SK-N-SH treated with all-trans-retinoic acid at 6 μM for 48 hours (cell line): Measurements from ENCODE around the gene PRPF19.

Experiments used
- ATAC-seq: fragments of 200-7000 bp; cut with Tn5 transposase; 3 replicates; pipeline ENCODE4 v1.9.1; 2020; ENCODE audit warnings: mild to moderate bottlenecking, moderate library complexity
- ARNTL ChIP-seq: fragments of 450-650 bp; formaldehyde crosslinking; IDR thresholded peaks from 2 replicates; pipeline ENCODE4 v1.5.0; 2020; ENCODE audit warnings: low read depth, mild to moderate bottlenecking, moderate library complexity, borderline replicate concordance
- CSDC2 ChIP-seq: fragments of 250-450 bp; sonication (Bioruptor Pico); IDR thresholded peaks from 2 replicates; pipeline ENCODE4 v1.5.0; 2020; ENCODE audit warnings: mild to moderate bottlenecking, moderate library complexity
- CSRNP3 ChIP-seq: fragments of 250-450 bp; sonication (Bioruptor Pico); IDR thresholded peaks from 2 replicates; pipeline ENCODE4 v1.5.1; 2021; ENCODE audit warnings: mild to moderate bottlenecking, moderate library complexity
- ESRRG ChIP-seq: fragments of 250-450 bp; sonication (Bioruptor Pico); IDR thresholded peaks from 2 replicates; pipeline ENCODE4 v1.6.1; 2021; ENCODE audit warnings: mild to moderate bottlenecking
- GLIS3 ChIP-seq: fragments of 250-450 bp; sonication (Bioruptor Pico); IDR thresholded peaks from 2 replicates; pipeline ENCODE4 v1.5.0; 2020; ENCODE audit warnings: mild to moderate bottlenecking, moderate library complexity
- OSR1 ChIP-seq: fragments of 250-450 bp; sonication (Bioruptor Pico); IDR thresholded peaks from 2 replicates; pipeline ENCODE4 v1.8.0; 2022; ENCODE audit warnings: moderate library complexity, mild to moderate bottlenecking, inconsistent platforms
- PPARA ChIP-seq: fragments of 250-450 bp; sonication (Bioruptor Pico); IDR thresholded peaks from 2 replicates; pipeline ENCODE4 v1.5.0; 2020; ENCODE audit warnings: mild to moderate bottlenecking, borderline replicate concordance
- TCF4 ChIP-seq: fragments of 250-450 bp; sonication (Bioruptor Pico); IDR thresholded peaks from 2 replicates; pipeline ENCODE4 v1.8.0; 2021; ENCODE audit warnings: mild to moderate bottlenecking, moderate library complexity, borderline replicate concordance
- ZC3H10 ChIP-seq: fragments of 250-450 bp; sonication (Bioruptor Pico); IDR thresholded peaks from 2 replicates; pipeline ENCODE4 v1.5.1; 2021; ENCODE audit warnings: mild to moderate bottlenecking, moderate library complexity
- ZFP3 ChIP-seq: fragments of 250-450 bp; sonication (Bioruptor Pico); IDR thresholded peaks from 2 replicates; pipeline ENCODE4 v1.5.0; 2020; ENCODE audit warnings: mild to moderate bottlenecking, moderate library complexity
- ZFP30 ChIP-seq: fragments of 450-650 bp; formaldehyde crosslinking; IDR thresholded peaks from 2 replicates; pipeline ENCODE4 v1.5.0; 2022; ENCODE audit warnings: mild to moderate bottlenecking, moderate library complexity
- ZNF565 ChIP-seq: fragments of 450-650 bp; formaldehyde crosslinking; conservative IDR thresholded peaks from 2 replicates; pipeline ENCODE4 v1.5.0; 2020; ENCODE audit warnings: low read depth, mild to moderate bottlenecking, moderate library complexity
- ZNF70 ChIP-seq: fragments of 450-650 bp; formaldehyde crosslinking; IDR thresholded peaks from 2 replicates; pipeline ENCODE4 v1.5.0; 2020; ENCODE audit warnings: mild to moderate bottlenecking, moderate library complexity
- ZNF8 ChIP-seq: fragments of 450-650 bp; formaldehyde crosslinking; IDR thresholded peaks from 2 replicates; pipeline ENCODE4 v1.5.0; 2020; ENCODE audit warnings: mild to moderate bottlenecking, moderate library complexity
- TF ChIP-seq, protein P1 (sequence below): fragments of 250-450 bp; sonication (Bioruptor Pico); IDR thresholded peaks from 2 replicates; pipeline ENCODE4 v1.5.1; 2020; ENCODE audit warnings: low read depth, mild to moderate bottlenecking, moderate library complexity
- TF ChIP-seq, protein P2 (sequence below): fragments of 250-450 bp; sonication (Bioruptor Pico); IDR thresholded peaks from 2 replicates; pipeline ENCODE4 v1.8.0; 2020; ENCODE audit warnings: mild to moderate bottlenecking, moderate library complexity, borderline replicate concordance
- TF ChIP-seq, protein P3 (sequence below): fragments of 250-450 bp; sonication (Bioruptor Pico); IDR thresholded peaks from 2 replicates; pipeline ENCODE4 v1.8.0; 2021; ENCODE audit warnings: low read depth, mild to moderate bottlenecking, moderate library complexity, borderline replicate concordance
- TF ChIP-seq, protein P4 (sequence below): fragments of 250-450 bp; sonication (Bioruptor Pico); IDR thresholded peaks from 2 replicates; pipeline ENCODE4 v1.5.0; 2020; ENCODE audit warnings: mild to moderate bottlenecking, moderate library complexity

The PRPF19 gene

DNA sequence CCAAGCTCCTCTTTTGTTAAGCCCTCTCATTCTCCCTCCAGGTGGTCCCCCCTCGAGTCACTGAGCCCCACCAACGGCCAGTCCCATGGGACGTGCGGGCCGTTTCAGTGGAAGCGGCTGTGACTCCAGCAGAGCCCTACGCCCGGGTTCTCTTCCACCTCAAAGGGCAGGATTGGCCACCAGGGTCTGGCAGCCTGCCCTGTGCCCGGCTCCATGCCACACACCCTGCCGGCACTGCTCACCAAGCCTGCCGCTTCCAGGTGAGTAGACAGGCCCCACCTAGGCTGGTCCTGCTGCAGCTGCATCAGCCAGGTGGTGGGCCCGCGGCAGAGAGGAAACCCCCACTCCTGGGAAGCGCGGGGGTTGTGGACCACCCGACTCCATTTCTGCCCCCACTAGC, 21.2 kb upstream of the PRPF19 start (continued):
- TF ChIP-seq, protein P1, sequence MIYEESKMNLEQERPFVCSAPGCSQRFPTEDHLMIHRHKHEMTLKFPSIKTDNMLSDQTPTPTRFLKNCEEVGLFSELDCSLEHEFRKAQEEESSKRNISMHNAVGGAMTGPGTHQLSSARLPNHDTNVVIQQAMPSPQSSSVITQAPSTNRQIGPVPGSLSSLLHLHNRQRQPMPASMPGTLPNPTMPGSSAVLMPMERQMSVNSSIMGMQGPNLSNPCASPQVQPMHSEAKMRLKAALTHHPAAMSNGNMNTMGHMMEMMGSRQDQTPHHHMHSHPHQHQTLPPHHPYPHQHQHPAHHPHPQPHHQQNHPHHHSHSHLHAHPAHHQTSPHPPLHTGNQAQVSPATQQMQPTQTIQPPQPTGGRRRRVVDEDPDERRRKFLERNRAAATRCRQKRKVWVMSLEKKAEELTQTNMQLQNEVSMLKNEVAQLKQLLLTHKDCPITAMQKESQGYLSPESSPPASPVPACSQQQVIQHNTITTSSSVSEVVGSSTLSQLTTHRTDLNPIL = no peak
- TF ChIP-seq, protein P2, sequence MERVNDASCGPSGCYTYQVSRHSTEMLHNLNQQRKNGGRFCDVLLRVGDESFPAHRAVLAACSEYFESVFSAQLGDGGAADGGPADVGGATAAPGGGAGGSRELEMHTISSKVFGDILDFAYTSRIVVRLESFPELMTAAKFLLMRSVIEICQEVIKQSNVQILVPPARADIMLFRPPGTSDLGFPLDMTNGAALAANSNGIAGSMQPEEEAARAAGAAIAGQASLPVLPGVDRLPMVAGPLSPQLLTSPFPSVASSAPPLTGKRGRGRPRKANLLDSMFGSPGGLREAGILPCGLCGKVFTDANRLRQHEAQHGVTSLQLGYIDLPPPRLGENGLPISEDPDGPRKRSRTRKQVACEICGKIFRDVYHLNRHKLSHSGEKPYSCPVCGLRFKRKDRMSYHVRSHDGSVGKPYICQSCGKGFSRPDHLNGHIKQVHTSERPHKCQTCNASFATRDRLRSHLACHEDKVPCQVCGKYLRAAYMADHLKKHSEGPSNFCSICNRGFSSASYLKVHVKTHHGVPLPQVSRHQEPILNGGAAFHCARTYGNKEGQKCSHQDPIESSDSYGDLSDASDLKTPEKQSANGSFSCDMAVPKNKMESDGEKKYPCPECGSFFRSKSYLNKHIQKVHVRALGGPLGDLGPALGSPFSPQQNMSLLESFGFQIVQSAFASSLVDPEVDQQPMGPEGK = no peak
- TF ChIP-seq ZNF8 (CRISPR knock-in tag) = no peak
- no peak for TF ChIP-seq CSDC2 (CRISPR knock-in tag)
- no peak for TF ChIP-seq ZC3H10
- no peak for TF ChIP-seq ZFP3 (CRISPR knock-in tag)
- TF ChIP-seq ESRRG (CRISPR knock-in tag) = no peak

DNA sequence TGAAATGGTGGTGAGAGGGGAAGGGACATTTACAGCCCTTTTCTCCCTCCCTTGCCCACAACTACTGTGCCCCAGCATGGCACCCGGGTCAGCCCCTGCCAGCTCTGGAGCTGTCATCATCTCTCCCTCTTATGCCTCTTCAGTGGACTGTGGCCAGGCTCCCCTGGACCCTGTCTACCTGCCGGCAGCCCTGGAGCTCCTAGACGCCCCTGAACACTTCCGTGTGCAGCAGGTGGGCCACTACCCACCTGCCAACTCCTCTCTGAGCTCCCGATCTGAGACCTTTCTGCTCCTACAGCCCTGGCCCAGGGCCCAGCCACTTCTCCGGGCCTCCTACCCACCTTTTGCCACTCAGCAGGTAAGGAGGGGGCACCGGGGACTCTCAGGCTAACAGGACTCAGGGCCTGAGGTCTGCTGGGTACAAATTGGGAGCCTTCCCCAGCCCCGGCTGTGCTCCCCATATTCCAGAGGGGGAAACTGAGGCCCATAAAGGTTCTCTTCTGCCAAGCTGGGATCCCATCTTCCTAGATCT, 20.7 kb upstream of the PRPF19 start:
- TF ChIP-seq, protein P3, sequence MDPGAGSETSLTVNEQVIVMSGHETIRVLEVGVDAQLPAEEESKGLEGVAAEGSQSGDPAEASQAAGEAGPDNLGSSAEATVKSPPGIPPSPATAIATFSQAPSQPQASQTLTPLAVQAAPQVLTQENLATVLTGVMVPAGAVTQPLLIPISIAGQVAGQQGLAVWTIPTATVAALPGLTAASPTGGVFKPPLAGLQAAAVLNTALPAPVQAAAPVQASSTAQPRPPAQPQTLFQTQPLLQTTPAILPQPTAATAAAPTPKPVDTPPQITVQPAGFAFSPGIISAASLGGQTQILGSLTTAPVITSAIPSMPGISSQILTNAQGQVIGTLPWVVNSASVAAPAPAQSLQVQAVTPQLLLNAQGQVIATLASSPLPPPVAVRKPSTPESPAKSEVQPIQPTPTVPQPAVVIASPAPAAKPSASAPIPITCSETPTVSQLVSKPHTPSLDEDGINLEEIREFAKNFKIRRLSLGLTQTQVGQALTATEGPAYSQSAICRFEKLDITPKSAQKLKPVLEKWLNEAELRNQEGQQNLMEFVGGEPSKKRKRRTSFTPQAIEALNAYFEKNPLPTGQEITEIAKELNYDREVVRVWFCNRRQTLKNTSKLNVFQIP (CRISPR knock-in tag) = no peak
- TF ChIP-seq PPARA (CRISPR knock-in tag) (no peak), ARNTL (CRISPR knock-in tag) (no peak)
- TF ChIP-seq, protein P4, sequence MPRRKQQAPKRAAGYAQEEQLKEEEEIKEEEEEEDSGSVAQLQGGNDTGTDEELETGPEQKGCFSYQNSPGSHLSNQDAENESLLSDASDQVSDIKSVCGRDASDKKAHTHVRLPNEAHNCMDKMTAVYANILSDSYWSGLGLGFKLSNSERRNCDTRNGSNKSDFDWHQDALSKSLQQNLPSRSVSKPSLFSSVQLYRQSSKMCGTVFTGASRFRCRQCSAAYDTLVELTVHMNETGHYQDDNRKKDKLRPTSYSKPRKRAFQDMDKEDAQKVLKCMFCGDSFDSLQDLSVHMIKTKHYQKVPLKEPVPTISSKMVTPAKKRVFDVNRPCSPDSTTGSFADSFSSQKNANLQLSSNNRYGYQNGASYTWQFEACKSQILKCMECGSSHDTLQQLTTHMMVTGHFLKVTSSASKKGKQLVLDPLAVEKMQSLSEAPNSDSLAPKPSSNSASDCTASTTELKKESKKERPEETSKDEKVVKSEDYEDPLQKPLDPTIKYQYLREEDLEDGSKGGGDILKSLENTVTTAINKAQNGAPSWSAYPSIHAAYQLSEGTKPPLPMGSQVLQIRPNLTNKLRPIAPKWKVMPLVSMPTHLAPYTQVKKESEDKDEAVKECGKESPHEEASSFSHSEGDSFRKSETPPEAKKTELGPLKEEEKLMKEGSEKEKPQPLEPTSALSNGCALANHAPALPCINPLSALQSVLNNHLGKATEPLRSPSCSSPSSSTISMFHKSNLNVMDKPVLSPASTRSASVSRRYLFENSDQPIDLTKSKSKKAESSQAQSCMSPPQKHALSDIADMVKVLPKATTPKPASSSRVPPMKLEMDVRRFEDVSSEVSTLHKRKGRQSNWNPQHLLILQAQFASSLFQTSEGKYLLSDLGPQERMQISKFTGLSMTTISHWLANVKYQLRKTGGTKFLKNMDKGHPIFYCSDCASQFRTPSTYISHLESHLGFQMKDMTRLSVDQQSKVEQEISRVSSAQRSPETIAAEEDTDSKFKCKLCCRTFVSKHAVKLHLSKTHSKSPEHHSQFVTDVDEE (CRISPR knock-in tag) = no peak
- no peak for ATAC-seq

GRCh38 chr11:60926500-60926899, 20.1 kb upstream of the PRPF19 start:
- ATAC-seq = no peak
- TF ChIP-seq OSR1 (CRISPR knock-in tag) (no peak), ZNF70 (no peak), ZC3H10 (no peak), ZNF8 (CRISPR knock-in tag) (no peak), CSDC2 (CRISPR knock-in tag) (no peak), ZFP30 (no peak), GLIS3 (no peak), CSRNP3 (no peak), ZFP3 (CRISPR knock-in tag) (no peak), ZNF565 (CRISPR knock-in tag) (no peak), TCF4 (CRISPR knock-in tag) (no peak)
- TF ChIP-seq, protein P3 (CRISPR knock-in tag) = no peak

DNA sequence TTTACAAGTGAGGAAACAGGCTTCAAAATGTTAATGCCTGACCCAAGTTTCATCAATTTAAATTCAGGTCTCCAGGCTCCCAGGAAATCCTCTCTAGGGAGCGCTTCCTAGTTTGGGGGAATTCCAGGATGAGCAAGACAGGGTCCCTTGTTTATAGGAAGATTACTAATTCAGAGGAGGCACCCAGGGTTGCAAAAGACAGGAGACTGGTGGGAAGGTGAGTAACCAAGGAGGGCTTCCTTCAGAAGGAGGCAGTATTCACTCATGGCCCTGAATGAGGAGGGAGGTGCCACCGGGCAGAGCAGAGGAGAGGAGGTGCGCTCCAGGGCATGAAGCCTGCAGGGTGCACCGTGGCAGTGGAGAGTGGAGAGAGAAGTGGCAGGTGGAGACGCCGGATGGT, 19.5 kb upstream of the PRPF19 start:
- ATAC-seq = no peak
- TF ChIP-seq, protein P4 (CRISPR knock-in tag) = no peak
- TF ChIP-seq CSRNP3 = no peak
- no peak for TF ChIP-seq GLIS3
- no peak for TF ChIP-seq ZC3H10
- TF ChIP-seq, protein P1 = no peak
- no peak for TF ChIP-seq ZFP3 (CRISPR knock-in tag)
- no peak for TF ChIP-seq TCF4 (CRISPR knock-in tag)
- no peak for TF ChIP-seq CSDC2 (CRISPR knock-in tag)
- no peak for TF ChIP-seq ZNF8 (CRISPR knock-in tag)
